ENCODE measurements around the gene RALB. TPM values are rescaled to one million over a fixed set of nuclear protein-coding genes. Genes with fewer than 3 reads are reported as not detected.

The RALB gene
- total and polyA plus RNA-seq, 2 of the 4 experiments (the other 2 are of a cell fraction), result 53.6 to 54.7 TPM

DNA sequence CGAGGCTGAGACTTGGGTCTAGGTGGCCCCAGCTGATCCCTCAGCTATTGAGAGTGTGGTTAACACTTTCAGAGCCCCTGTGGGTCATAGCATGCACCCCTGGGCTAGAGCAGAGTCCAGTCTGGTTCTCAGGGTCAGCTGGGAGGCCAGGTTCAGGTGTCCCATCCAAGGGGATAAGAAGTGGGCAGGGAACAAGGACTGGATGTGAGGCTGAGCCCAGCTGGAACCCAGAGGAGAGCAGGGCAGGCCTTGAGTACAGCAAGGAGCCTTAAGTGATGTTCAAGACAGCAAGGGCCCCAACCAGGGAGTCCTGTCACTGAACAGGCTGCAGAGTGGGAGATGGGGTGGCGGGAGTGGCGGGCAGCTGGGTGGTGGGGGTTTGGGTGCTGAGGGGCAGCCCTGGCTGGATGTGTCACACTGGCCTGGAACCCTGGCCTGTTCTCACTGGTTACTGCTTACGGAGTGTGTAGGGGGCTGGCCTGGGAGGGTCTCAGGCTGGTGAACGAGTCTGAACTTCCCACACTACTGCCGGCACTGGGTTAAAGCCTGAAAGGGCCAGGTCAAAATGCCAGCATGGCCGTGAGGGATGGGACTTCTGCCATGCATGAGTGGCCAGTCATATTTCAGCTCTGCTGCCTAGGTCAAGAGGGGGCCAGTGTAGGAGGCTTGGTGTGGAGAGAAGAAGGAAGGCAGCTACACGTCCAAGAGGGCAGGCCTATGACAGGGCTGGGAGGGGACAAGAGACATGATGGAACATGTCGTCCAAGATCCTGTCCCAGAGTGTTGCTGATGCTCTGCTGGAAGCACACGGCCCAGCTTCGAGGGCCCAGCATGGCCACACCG, 43.0 kb upstream of the RALB start (continued):
- TF ChIP-seq FOS (IDR thresholded peaks at IDR 0.05; ENCODE audit: low read depth, low read length) (no peak), POLR2A (IDR thresholded peaks at IDR 0.05; ENCODE audit: low read depth, low read length) (no peak), CHD1 (IDR thresholded peaks at IDR 0.05; ENCODE audit: low read depth, low read length) (no peak), MAFK (IDR thresholded peaks at IDR 0.05; ENCODE audit: low read depth, low read length) (no peak)
- TF ChIP-seq, protein P1, sequence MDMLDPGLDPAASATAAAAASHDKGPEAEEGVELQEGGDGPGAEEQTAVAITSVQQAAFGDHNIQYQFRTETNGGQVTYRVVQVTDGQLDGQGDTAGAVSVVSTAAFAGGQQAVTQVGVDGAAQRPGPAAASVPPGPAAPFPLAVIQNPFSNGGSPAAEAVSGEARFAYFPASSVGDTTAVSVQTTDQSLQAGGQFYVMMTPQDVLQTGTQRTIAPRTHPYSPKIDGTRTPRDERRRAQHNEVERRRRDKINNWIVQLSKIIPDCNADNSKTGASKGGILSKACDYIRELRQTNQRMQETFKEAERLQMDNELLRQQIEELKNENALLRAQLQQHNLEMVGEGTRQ (IDR thresholded peaks at IDR 0.05; ENCODE audit: low read depth, low read length), result no peak

DNA sequence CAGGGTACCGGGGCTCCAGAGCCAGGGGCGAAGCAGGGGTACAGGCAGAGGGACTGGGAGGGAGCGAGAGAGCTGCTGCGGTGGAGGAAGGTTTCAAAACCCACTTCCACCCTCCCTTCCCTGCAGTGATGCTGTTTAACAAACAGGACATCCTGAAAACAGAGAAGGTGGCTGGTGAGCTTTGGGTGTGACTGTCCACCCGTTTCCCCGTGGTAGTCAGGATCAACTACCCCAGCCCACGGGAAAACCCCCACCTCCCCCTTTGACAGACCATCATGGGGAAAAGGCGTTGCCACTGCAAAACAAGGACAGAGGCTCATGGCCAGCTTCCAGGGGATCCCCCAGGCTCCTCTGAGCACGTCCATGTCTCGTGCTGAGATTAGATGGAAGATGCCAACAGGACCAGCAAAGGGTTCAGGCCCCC, 42.4 kb upstream of the RALB start:
- Histone ChIP-seq H4K20me1 (ENCODE audit: insufficient read depth, low read length) (no peaks in the 10 kb centered on the region), H3K23ac (ENCODE audit: low read depth, low read length) (no peak overlapping the region), H2BK20ac (ENCODE audit: low read depth, low read length) (no peak overlapping the region), H4K91ac (ENCODE audit: insufficient read depth, low read depth, low read length) (no peak overlapping the region), H3K9ac (ENCODE audit: low read depth, low read length) (no peak overlapping the region), H2BK5ac (ENCODE audit: low read depth, low read length, poor library complexity, severe bottlenecking) (no peak overlapping the region), H2BK120ac (ENCODE audit: low read depth, low read length) (no peak overlapping the region), H3K14ac (replicated peaks; ENCODE audit: low read depth, low read length) (no peak overlapping the region), H2AFZ (replicated peaks; ENCODE audit: low read length, poor library complexity) (no peak overlapping the region), H3K27me3 (ENCODE audit: control insufficient read depth, insufficient read depth, low read length) (no peaks in the 10 kb centered on the region), H2BK15ac (ENCODE audit: low read depth, low read length) (no peak overlapping the region), H2AK5ac (ENCODE audit: low read depth, low read length) (no peak overlapping the region), H3K4ac (ENCODE audit: low read depth, low read length) (no peak overlapping the region), H3K4me1 (ENCODE audit: control insufficient read depth, insufficient read depth, low read length) (no peaks in the 10 kb centered on the region), H4K8ac (ENCODE audit: low read depth in 2 of 2, low read length in 2 of 2) (no peak overlapping the region), H3K36me3 (ENCODE audit: control insufficient read depth, insufficient read depth, low read length) (no peaks in the 10 kb centered on the region), H3K9me3 (ENCODE audit: control insufficient read depth, insufficient read depth, low read length) (no peaks in the 10 kb centered on the region), H3K27ac (ENCODE audit: insufficient read depth, low read length) (no peak overlapping the region), H3K4me2 (ENCODE audit: low read depth, low read length) (no peak overlapping the region), H4K5ac (ENCODE audit: low read depth, low read length) (no peak overlapping the region), H3K9me1 (ENCODE audit: insufficient read depth, low read length) (no peaks in the 10 kb centered on the region), H3K4me3 (ENCODE audit: insufficient read depth, low read depth, low read length) (no peak overlapping the region), H3K56ac (ENCODE audit: extremely low read depth, insufficient read depth, low read length) (no peak overlapping the region), H3K18ac (ENCODE audit: low read depth, low read length) (no peak overlapping the region), H2AK9ac (replicated peaks; ENCODE audit: low read depth, low read length, poor library complexity) (no peak overlapping the region), H3K79me1 (ENCODE audit: low read depth in 1 of 2, low read length in 2 of 2) (no peaks in the 10 kb centered on the region)
- ChIA-PET POLR2A (ENCODE audit: unreplicated experiment) (no interaction called here), CTCF (no interaction called here)
- BruUV-seq (replicated peaks), result no TSS peak
- DNase-seq (no peak), ATAC-seq (ENCODE audit: low read depth) (no peak)
- intact Hi-C loops (cut with micrococcal nuclease) (no loop called here), dilution Hi-C loops (cut with HindIII; ENCODE audit: low sequenced_read_pairs, unreplicated experiment) (no loop called here), in situ Hi-C loops (cut with MboI; ENCODE audit: low sequenced_read_pairs) (no loop called here)
- WGBS, 2 experiments (ENCODE audit: extremely low coverage in 2 of 2, insufficient read length in 1 of 2), result 53% methylated on average over 3 of the region's 10 CpGs; no CpG with 5 or more reads in 1 of the 2 experiments
- no peak for TF ChIP-seq POLR2A (IDR thresholded peaks at IDR 0.05; ENCODE audit: low read depth, low read length)
- TF ChIP-seq SMC3 (IDR thresholded peaks at IDR 0.05; ENCODE audit: low read depth, low read length), result no peak
- TF ChIP-seq MXI1 (IDR thresholded peaks at IDR 0.05; ENCODE audit: borderline replicate concordance, low read depth, low read length), result no peak
- TF ChIP-seq FOS (IDR thresholded peaks at IDR 0.05; ENCODE audit: low read depth, low read length), result no peak
- no peak for TF ChIP-seq RFX5 (IDR thresholded peaks at IDR 0.05; ENCODE audit: low read depth, low read length)
- TF ChIP-seq CEBPB (IDR thresholded peaks at IDR 0.05; ENCODE audit: low read depth, low read length), result no peak
- TF ChIP-seq MAFK (IDR thresholded peaks at IDR 0.05; ENCODE audit: low read depth, low read length), result no peak
- no peak for TF ChIP-seq CHD1 (IDR thresholded peaks at IDR 0.05; ENCODE audit: low read depth, low read length)
- no peak for TF ChIP-seq RCOR1 (IDR thresholded peaks at IDR 0.05; ENCODE audit: insufficient replicate concordance, low read length)
- no peak for TF ChIP-seq RAD21 (IDR thresholded peaks at IDR 0.05; ENCODE audit: low read length)
- TF ChIP-seq MAZ (IDR thresholded peaks at IDR 0.05; ENCODE audit: borderline replicate concordance, low read depth, low read length), result no peak
- no peak for TF ChIP-seq BHLHE40 (IDR thresholded peaks at IDR 0.05; ENCODE audit: low read depth, low read length)
- TF ChIP-seq, protein P2, sequence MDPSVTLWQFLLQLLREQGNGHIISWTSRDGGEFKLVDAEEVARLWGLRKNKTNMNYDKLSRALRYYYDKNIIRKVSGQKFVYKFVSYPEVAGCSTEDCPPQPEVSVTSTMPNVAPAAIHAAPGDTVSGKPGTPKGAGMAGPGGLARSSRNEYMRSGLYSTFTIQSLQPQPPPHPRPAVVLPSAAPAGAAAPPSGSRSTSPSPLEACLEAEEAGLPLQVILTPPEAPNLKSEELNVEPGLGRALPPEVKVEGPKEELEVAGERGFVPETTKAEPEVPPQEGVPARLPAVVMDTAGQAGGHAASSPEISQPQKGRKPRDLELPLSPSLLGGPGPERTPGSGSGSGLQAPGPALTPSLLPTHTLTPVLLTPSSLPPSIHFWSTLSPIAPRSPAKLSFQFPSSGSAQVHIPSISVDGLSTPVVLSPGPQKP (IDR thresholded peaks at IDR 0.05; ENCODE audit: borderline replicate concordance, low read depth, low read length), result no peak
